Measurements from ENCODE around the gene TIMP3. TPM values are rescaled to one million over a fixed set of nuclear protein-coding genes. Genes with fewer than 3 reads are reported as not detected.

The TIMP3 gene
- total and polyA plus RNA-seq, 2 of the 4 experiments (the other 2 are of a cell fraction): 98.8 to 179 TPM

- WGBS, 2 experiments (ENCODE audit: extremely low coverage in 2 of 2, insufficient read length in 1 of 2): 54% methylated on average over 3 of the region's 11 CpGs; no CpG with 5 or more reads in 1 of the 2 experiments
- Histone ChIP-seq H4K8ac (ENCODE audit: low read depth in 2 of 2, low read length in 2 of 2) (peak overlapping the region; percentile 19 to 40; a peak in 2 of 4 replicates), H3K4me2 (ENCODE audit: low read depth, low read length) (no peak overlapping the region), H4K91ac (ENCODE audit: insufficient read depth, low read depth, low read length) (peak overlapping the region; percentile 66), H2BK120ac (ENCODE audit: low read depth, low read length) (peak overlapping the region; percentile 88), H3K4ac (ENCODE audit: low read depth, low read length) (peak overlapping the region; percentile 88), H2AK9ac (replicated peaks; ENCODE audit: low read depth, low read length, poor library complexity) (peak overlapping the region; percentile 92), H3K27ac (ENCODE audit: insufficient read depth, low read length) (peak overlapping the region; percentile 28), H2AK5ac (ENCODE audit: low read depth, low read length) (peak overlapping the region; percentile 78), H3K14ac (replicated peaks; ENCODE audit: low read depth, low read length) (peak overlapping the region; percentile 75), H3K9ac (ENCODE audit: low read depth, low read length) (no peak overlapping the region), H2BK15ac (ENCODE audit: low read depth, low read length) (peak overlapping the region; percentile 70; the same call in 2 of the 3 replicates), H3K23ac (ENCODE audit: low read depth, low read length) (0 out of 2 replicates have a peak overlapping the region, but pooled peaks have one; percentile 56), H2BK20ac (ENCODE audit: low read depth, low read length) (peak overlapping the region; percentile 92), H3K56ac (ENCODE audit: extremely low read depth, insufficient read depth, low read length) (0 out of 2 replicates have a peak overlapping the region, but pooled peaks have one; percentile 10), H4K5ac (ENCODE audit: low read depth, low read length) (0 out of 2 replicates have a peak overlapping the region, but pooled peaks have one; percentile 13), H3K27me3 (ENCODE audit: control insufficient read depth, insufficient read depth, low read length) (no peaks in the 10 kb centered on the region), H2BK5ac (ENCODE audit: low read depth, low read length, poor library complexity, severe bottlenecking) (peak overlapping the region; percentile 22), H3K36me3 (ENCODE audit: control insufficient read depth, insufficient read depth, low read length) (no peaks in the 10 kb centered on the region), H3K79me1 (ENCODE audit: low read depth in 1 of 2, low read length in 2 of 2) (no peaks in the 10 kb centered on the region), H3K18ac (ENCODE audit: low read depth, low read length) (peak overlapping the region; percentile 46), H3K9me1 (ENCODE audit: insufficient read depth, low read length) (peaks cover 16% of the 10 kb centered on the region), H4K20me1 (ENCODE audit: insufficient read depth, low read length) (no peaks in the 10 kb centered on the region), H2AFZ (replicated peaks; ENCODE audit: low read length, poor library complexity) (peak overlapping the region; percentile 40), H3K4me1 (ENCODE audit: control insufficient read depth, insufficient read depth, low read length) (peaks cover 18% of the 10 kb centered on the region), H3K4me3 (ENCODE audit: insufficient read depth, low read depth, low read length) (no peak overlapping the region), H3K9me3 (ENCODE audit: control insufficient read depth, insufficient read depth, low read length) (no peaks in the 10 kb centered on the region)
- in situ Hi-C loops (cut with MboI; ENCODE audit: low sequenced_read_pairs): no loop called here
- DNase-seq: peak; percentile 86
- ATAC-seq (ENCODE audit: low read depth): peak; percentile 19
- TF ChIP-seq FOS (IDR thresholded peaks at IDR 0.05; ENCODE audit: low read depth, low read length) (peak; percentile 39; the same call in 1 of the 2 replicates), NFE2L2 (IDR thresholded peaks at IDR 0.05; ENCODE audit: low read depth, low read length) (no peak), BHLHE40 (IDR thresholded peaks at IDR 0.05; ENCODE audit: low read depth, low read length) (no peak), RCOR1 (IDR thresholded peaks at IDR 0.05; ENCODE audit: insufficient replicate concordance, low read length) (no peak), POLR2A (IDR thresholded peaks at IDR 0.05; ENCODE audit: low read depth, low read length) (no peak), MAZ (IDR thresholded peaks at IDR 0.05; ENCODE audit: borderline replicate concordance, low read depth, low read length) (no peak), CTCF (conservative IDR thresholded peaks at IDR 0.05; ENCODE audit: low read depth, low read length) (no peak)
- dilution Hi-C loops (cut with HindIII; ENCODE audit: low sequenced_read_pairs, unreplicated experiment): no loop called here
- intact Hi-C loops (cut with micrococcal nuclease): no loop called here
- BruUV-seq (replicated peaks): no TSS peak
- ChIA-PET CTCF (no interaction called here), POLR2A (ENCODE audit: unreplicated experiment) (no interaction called here)
These were observed 48.5 kb upstream of the TIMP3 start for GRCh38 chr22:32752816-32753520.

All from IMR-90 (cell line).